PC-9 (cell line): ENCODE data around the gene QPCT.

Experiments
- CTCF ChIP-seq: fragments of 200-600 bp; sonication (generic); conservative IDR thresholded peaks from 2 replicates; pipeline ENCODE4 v1.6.1; 2017; ENCODE audit warnings: mixed run types, antibody characterized with exemption, mild to moderate bottlenecking, moderate library complexity
- EZH2 ChIP-seq: fragments of 200-600 bp; sonication (generic); IDR thresholded peaks from 2 replicates; pipeline ENCODE4 v1.8.0; 2017; ENCODE audit warnings: antibody characterized with exemption, low read depth

DNA sequence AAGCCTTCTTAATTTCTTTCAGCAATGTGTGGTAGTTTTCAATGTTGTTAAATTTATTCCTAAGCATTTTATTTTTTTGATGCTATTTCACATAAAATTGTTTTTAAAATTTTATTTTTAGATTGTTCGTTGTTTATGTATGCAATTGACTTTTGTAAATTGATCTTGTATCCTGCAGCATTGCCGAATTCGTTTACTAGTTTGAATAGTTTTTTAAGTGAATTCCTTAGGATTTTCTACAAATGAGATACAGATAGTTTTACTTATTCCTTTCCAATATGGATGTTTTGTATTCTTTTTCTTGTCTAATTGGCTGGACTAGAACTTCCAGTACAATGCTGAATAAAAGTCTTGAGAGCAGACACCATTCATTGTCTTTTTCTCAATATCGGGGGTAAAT, 55.6 kb downstream of the QPCT start:
- TF ChIP-seq CTCF (no peak), EZH2 (no peak)
